SK-N-SH (cell line): ENCODE results near the gene CRB2. TPM values are rescaled to one million over a fixed set of nuclear protein-coding genes. Genes with fewer than 3 reads are reported as not detected.

ENCODE experiments used
- CTCF ChIA-PET: fragments of 300-600, 350-600 bp; formaldehyde crosslinking; extraction: SDS; loops from one replicate; lab custom pipeline; 2021; lab: Yijun Ruan, JAX
- POLR2A ChIA-PET: fragments of 350-600 bp; sonication (Branson Sonifier 250); formaldehyde crosslinking; extraction: SDS; loops from one replicate; lab custom pipeline; 2020; ENCODE audit warnings: antibody characterized with exemption, inconsistent platforms; lab: Yijun Ruan, JAX
- DNase-seq: peaks from one replicate; pipeline ENCODE4 v3.0.0; 2012
- H2AFZ ChIP-seq: fragments of 200-600 bp; sonication (generic); 2 replicates; pipeline ENCODE4 v1.8.1; 2016; ENCODE audit warnings: antibody characterized with exemption, mild to moderate bottlenecking, low read depth
- H3F3A ChIP-seq: fragments of 200-600 bp; sonication (generic); replicated peaks from 2 replicates; pipeline ENCODE3; 2016; ENCODE audit warnings: antibody characterized with exemption, mild to moderate bottlenecking; ENCODE audit not compliant: insufficient read depth
- H3K27ac ChIP-seq, 2 experiments: fragments of 200-500 bp in 1 of 2; fragments of 200-600 bp in 1 of 2; sonication (Bioruptor generic) in 1 of 2; sonication (generic), shearing (Covaris generic) in 1 of 2; 2 replicates each; pipeline versions ENCODE4 v1.5.1 to v1.6.1; 2014 to 2016; ENCODE audit warnings: low read depth in 2 of 2, inconsistent platforms in 1 of 2, low read length in 1 of 2, mild to moderate bottlenecking in 1 of 2, mixed read lengths in 1 of 2
- H3K27me3 ChIP-seq: fragments of 200-600 bp; sonication (generic), shearing (Covaris generic); 2 replicates; pipeline ENCODE4 v1.6.1; 2016; ENCODE audit warnings: mixed run types; ENCODE audit not compliant: insufficient read depth
- H3K36me3 ChIP-seq, 2 experiments: fragments of 200-500 bp in 1 of 2; fragments of 200-600 bp in 1 of 2; sonication (Bioruptor generic) in 1 of 2; sonication (generic) in 1 of 2; replicated peaks in 1 of 2; 2 replicates each; pipeline versions ENCODE3 to v1.5.1; 2014 to 2016; ENCODE audit warnings: low read length in 1 of 2, mild to moderate bottlenecking in 1 of 2; ENCODE audit not compliant: insufficient read depth in 2 of 2, control insufficient read depth in 1 of 2
- H3K4me1 ChIP-seq, 2 experiments: fragments of 200-500 bp in 1 of 2; fragments of 200-600 bp in 1 of 2; sonication (Bioruptor generic) in 1 of 2; sonication (generic), shearing (Covaris generic) in 1 of 2; 2 replicates each; pipeline versions ENCODE4 v1.5.1 to v1.6.1; 2014 to 2016; ENCODE audit warnings: low read depth in 1 of 2, low read length in 1 of 2, mixed run types in 1 of 2; ENCODE audit not compliant: insufficient read depth in 2 of 2, control insufficient read depth in 1 of 2
- H3K4me2 ChIP-seq: fragments of 200-600 bp; sonication (generic), shearing (Covaris generic); 2 replicates; pipeline ENCODE4 v1.6.1; 2017; ENCODE audit warnings: mixed run types
- H3K4me3 ChIP-seq, 2 experiments: fragments of 200-500 bp in 1 of 2; fragments of 200-600 bp in 1 of 2; sonication (Bioruptor generic) in 1 of 2; sonication (generic), shearing (Covaris generic) in 1 of 2; 2 replicates each; pipeline versions ENCODE4 v1.5.1 to v1.8.1; 2014 to 2016; ENCODE audit warnings: low read depth in 2 of 2, inconsistent platforms in 1 of 2, low read length in 1 of 2, mild to moderate bottlenecking in 1 of 2, mixed read lengths in 1 of 2, moderate library complexity in 1 of 2
- H3K79me2 ChIP-seq: fragments of 200-600 bp; sonication (generic); 2 replicates; pipeline ENCODE4 v1.8.1; 2017; ENCODE audit warnings: mild to moderate bottlenecking; ENCODE audit not compliant: insufficient read depth
- H3K9ac ChIP-seq: fragments of 200-600 bp; sonication (generic); 2 replicates; pipeline ENCODE4 v1.6.1; 2017; ENCODE audit warnings: mixed run types
- H3K9me2 ChIP-seq: fragments of 200-600 bp; sonication (generic); 2 replicates; pipeline ENCODE4 v1.6.1; 2017; ENCODE audit warnings: mixed run types
- H3K9me3 ChIP-seq: fragments of 200-600 bp; sonication (generic); 2 replicates; pipeline ENCODE4 v1.6.1; 2017; ENCODE audit warnings: mixed run types, mild to moderate bottlenecking, moderate library complexity
- H4K20me1 ChIP-seq: fragments of 200-600 bp; sonication (generic); 2 replicates; pipeline ENCODE4 v1.6.1; 2017; ENCODE audit warnings: mild to moderate bottlenecking, mixed run types; ENCODE audit not compliant: insufficient read depth
- EZH2phosphoT487 ChIP-seq: fragments of 200-600 bp; sonication (generic); IDR thresholded peaks from 2 replicates; pipeline ENCODE4 v1.6.1; 2017; ENCODE audit warnings: low read depth, mixed run types, mild to moderate bottlenecking, antibody characterized with exemption, moderate library complexity, borderline replicate concordance
- FOSL2 ChIP-seq: IDR thresholded peaks from 2 replicates; pipeline ENCODE4 v1.4.0; 2012; ENCODE audit warnings: low read depth, mild to moderate bottlenecking, moderate library complexity, borderline replicate concordance
- FOXM1 ChIP-seq: IDR thresholded peaks from 2 replicates; pipeline ENCODE4 v1.4.0; 2012; ENCODE audit warnings: low read depth, mild to moderate bottlenecking
- JUND ChIP-seq: IDR thresholded peaks from 2 replicates; pipeline ENCODE4 v1.4.0; 2012
- MEF2A ChIP-seq: IDR thresholded peaks from 2 replicates; pipeline ENCODE4 v1.4.0; 2012; ENCODE audit warnings: low read depth, borderline replicate concordance
- MXI1 ChIP-seq: IDR thresholded peaks from 2 replicates; pipeline ENCODE4 v1.6.1; 2012; ENCODE audit warnings: mild to moderate bottlenecking, low read depth, low read length, improper control_type of control experiment
- NFIC ChIP-seq: IDR thresholded peaks from 2 replicates; pipeline ENCODE4 v1.4.0; 2012; ENCODE audit warnings: borderline replicate concordance
- RAD21 ChIP-seq: IDR thresholded peaks from 2 replicates; pipeline ENCODE4 v1.6.1; 2012; ENCODE audit warnings: mild to moderate bottlenecking, low read length
- RCOR1 ChIP-seq: fragments of 150-350 bp; IDR thresholded peaks from 2 replicates; pipeline ENCODE4 v1.6.1; 2017; ENCODE audit warnings: antibody characterized with exemption, low read length
- YY1 ChIP-seq: IDR thresholded peaks from 2 replicates; pipeline ENCODE4 v1.4.0; 2012; ENCODE audit warnings: low read depth, mild to moderate bottlenecking
- WGBS: methylation state at CpG from one replicate; pipeline ENCODE4 v1.1.6; 2017; ENCODE audit warnings: low lambda C conversion rate; 5-methylcytosine and 5-hydroxymethylcytosine counted together
- polyA plus RNA-seq, 3 experiments: library from polyadenylated mRNA; depleted of rRNA; stranded (reverse); fragments of >200 nt; gene quantifications; 2 replicates each; pipeline ENCODE4 v1.2.3, GENCODE V29; 2012
- TF ChIP-seq, protein P1 (sequence below): fragments of 150-350 bp; IDR thresholded peaks from 2 replicates; pipeline ENCODE4 v1.6.1; 2016; ENCODE audit warnings: mild to moderate bottlenecking, low read depth, low read length
- TF ChIP-seq, protein P2 (sequence below): IDR thresholded peaks from 2 replicates; pipeline ENCODE4; 2012
- TF ChIP-seq, protein P3 (sequence below): IDR thresholded peaks from 2 replicates; pipeline ENCODE4 v1.4.0; 2012; ENCODE audit warnings: low read depth, borderline replicate concordance
- TF ChIP-seq, protein P4 (sequence below): IDR thresholded peaks from 2 replicates; pipeline ENCODE4 v1.4.0; 2012; ENCODE audit warnings: low read depth

The CRB2 gene
- polyA plus RNA-seq, 1 of the 3 experiments (the other 2 are of a cell fraction) = not detected

DNA sequence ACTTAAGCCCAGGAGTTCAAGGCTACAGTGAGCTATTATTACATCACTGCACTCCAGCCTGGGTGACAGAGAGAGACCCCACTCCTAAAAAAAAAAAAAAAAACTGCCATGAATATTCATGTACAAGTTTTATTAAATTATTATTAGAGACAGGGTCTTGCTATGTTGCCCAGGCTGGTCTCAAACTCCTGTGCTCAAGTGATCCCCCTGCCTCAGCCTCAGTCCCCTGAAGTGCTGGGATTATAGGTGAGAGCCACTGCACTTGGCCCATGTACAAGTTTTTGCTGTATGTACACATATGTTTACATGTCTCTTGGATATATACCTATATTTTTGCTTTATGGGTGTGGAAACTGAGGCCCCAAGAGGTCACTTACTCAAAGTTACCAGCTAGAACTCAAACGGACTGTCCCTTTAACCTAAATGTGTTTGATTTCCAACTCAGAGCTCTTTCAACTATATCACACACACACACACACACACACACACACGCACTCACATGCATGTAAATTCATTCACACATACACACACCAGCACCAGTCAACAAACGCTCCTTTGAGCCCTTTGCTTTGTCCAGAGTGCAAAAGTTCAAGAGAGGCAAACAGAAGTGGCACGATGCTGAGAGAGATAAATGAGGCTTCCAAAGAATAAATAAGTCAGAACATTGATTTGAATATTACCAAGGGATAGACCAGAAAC, 45.3 kb upstream of the CRB2 start:
- Histone ChIP-seq H4K20me1 (no peaks in the 10 kb centered on the region), H3K9me2 (no peaks in the 10 kb centered on the region), H2AFZ (no peak overlapping the region), H3K4me1 (peaks cover 0 to 5% of the 10 kb centered on the region in 2 experiments; a peak in 1 of 4 replicates), H3K4me3 (no peak overlapping the region), H3K27ac (no peak overlapping the region), H3K9ac (no peak overlapping the region), H3K9me3 (no peaks in the 10 kb centered on the region), H3K79me2 (no peaks in the 10 kb centered on the region), H3F3A (no peaks in the 10 kb centered on the region), H3K36me3 (no peaks in the 10 kb centered on the region), H3K27me3 (no peaks in the 10 kb centered on the region), H3K4me2 (no peak overlapping the region)
- DNase-seq = no peak
- ChIA-PET POLR2A (no interaction called here), CTCF (no interaction called here)
- 68% methylated on average over 4 of the region's 4 CpGs for WGBS
- TF ChIP-seq, protein P1, sequence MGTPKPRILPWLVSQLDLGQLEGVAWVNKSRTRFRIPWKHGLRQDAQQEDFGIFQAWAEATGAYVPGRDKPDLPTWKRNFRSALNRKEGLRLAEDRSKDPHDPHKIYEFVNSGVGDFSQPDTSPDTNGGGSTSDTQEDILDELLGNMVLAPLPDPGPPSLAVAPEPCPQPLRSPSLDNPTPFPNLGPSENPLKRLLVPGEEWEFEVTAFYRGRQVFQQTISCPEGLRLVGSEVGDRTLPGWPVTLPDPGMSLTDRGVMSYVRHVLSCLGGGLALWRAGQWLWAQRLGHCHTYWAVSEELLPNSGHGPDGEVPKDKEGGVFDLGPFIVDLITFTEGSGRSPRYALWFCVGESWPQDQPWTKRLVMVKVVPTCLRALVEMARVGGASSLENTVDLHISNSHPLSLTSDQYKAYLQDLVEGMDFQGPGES = no peak
- TF ChIP-seq MEF2A (no peak), RAD21 (no peak), RCOR1 (no peak), YY1 (no peak), JUND (no peak), FOSL2 (no peak)
- TF ChIP-seq, protein P2, sequence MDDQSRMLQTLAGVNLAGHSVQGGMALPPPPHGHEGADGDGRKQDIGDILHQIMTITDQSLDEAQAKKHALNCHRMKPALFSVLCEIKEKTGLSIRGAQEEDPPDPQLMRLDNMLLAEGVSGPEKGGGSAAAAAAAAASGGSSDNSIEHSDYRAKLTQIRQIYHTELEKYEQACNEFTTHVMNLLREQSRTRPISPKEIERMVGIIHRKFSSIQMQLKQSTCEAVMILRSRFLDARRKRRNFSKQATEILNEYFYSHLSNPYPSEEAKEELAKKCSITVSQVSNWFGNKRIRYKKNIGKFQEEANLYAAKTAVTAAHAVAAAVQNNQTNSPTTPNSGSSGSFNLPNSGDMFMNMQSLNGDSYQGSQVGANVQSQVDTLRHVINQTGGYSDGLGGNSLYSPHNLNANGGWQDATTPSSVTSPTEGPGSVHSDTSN = no peak

DNA sequence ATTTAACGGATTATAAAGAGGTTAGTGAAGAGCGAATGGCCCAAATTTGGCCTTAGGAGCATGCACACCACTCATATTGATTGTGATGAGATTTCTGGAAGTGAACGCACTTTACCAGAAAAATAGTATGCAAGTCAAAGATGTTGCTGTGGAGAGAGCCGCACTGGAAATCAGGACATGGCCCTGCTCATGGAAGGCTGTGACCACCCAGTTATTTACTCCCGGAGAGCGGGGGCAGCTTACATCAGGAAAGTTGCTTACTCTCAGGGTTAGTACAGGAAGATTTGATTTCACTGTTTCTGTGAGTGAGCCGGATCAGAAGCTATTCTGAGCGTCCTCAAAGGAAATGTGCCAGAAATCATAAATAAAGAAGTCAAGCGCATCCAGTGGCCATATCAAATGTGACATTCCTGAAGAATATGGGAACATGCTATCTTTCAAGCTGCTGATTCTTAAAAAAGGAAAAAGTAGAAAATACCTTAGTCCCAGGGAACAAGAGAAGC, 44.7 kb upstream of the CRB2 start:
- DNase-seq = no peak
- ChIA-PET POLR2A (no interaction called here), CTCF (no interaction called here)
- no peak overlapping the region for H3K9ac ChIP-seq
- H3F3A ChIP-seq = peaks cover 2% of the 10 kb centered on the region
- no peaks in the 10 kb centered on the region for H3K27me3 ChIP-seq
- 86% methylated on average over 9 of the region's 9 CpGs for WGBS
- no peaks in the 10 kb centered on the region for H3K9me3 ChIP-seq
- no peaks in the 10 kb centered on the region for H3K79me2 ChIP-seq
- H3K9me2 ChIP-seq = no peaks in the 10 kb centered on the region
- peaks cover 0 to 5% of the 10 kb centered on the region in 2 experiments; a peak in 1 of 4 replicates for H3K4me1 ChIP-seq
- no peak overlapping the region for H3K27ac ChIP-seq
- TF ChIP-seq, protein P3, sequence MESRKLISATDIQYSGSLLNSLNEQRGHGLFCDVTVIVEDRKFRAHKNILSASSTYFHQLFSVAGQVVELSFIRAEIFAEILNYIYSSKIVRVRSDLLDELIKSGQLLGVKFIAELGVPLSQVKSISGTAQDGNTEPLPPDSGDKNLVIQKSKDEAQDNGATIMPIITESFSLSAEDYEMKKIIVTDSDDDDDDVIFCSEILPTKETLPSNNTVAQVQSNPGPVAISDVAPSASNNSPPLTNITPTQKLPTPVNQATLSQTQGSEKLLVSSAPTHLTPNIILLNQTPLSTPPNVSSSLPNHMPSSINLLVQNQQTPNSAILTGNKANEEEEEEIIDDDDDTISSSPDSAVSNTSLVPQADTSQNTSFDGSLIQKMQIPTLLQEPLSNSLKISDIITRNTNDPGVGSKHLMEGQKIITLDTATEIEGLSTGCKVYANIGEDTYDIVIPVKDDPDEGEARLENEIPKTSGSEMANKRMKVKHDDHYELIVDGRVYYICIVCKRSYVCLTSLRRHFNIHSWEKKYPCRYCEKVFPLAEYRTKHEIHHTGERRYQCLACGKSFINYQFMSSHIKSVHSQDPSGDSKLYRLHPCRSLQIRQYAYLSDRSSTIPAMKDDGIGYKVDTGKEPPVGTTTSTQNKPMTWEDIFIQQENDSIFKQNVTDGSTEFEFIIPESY = no peak
- TF ChIP-seq NFIC (no peak), MXI1 (no peak), EZH2phosphoT487 (no peak), FOXM1 (no peak), RCOR1 (no peak)
- TF ChIP-seq, protein P4, sequence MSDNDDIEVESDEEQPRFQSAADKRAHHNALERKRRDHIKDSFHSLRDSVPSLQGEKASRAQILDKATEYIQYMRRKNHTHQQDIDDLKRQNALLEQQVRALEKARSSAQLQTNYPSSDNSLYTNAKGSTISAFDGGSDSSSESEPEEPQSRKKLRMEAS = no peak
- H3K36me3 ChIP-seq = no peaks in the 10 kb centered on the region
- H3K4me2 ChIP-seq = no peak overlapping the region
- H2AFZ ChIP-seq = no peak overlapping the region
- H3K4me3 ChIP-seq = no peak overlapping the region
- H4K20me1 ChIP-seq = no peaks in the 10 kb centered on the region
